Upper lobe of left lung (tissue), 4 donors: ENCODE results near the gene RERE.

Source experiments
- EP300 ChIP-seq, 4 donors: sonication (generic); formaldehyde crosslinking; IDR thresholded peaks; one replicate each; pipeline ENCODE4 v1.5.1; 2017; ENCODE audit warnings: antibody characterized with exemption in 4 of 4, control low read depth in 2 of 4
- POLR2A ChIP-seq, 4 donors: fragments of 450-650 bp; IDR thresholded peaks; one replicate each; pipeline ENCODE4 v1.5.1; 2016 to 2017; ENCODE audit warnings: antibody characterized with exemption in 4 of 4, mild to moderate bottlenecking in 2 of 4
- POLR2AphosphoS5 ChIP-seq, 2 donors: sonication (generic); formaldehyde crosslinking; IDR thresholded peaks; one replicate each; pipeline ENCODE4 v1.5.1; 2017; ENCODE audit warnings: antibody characterized with exemption in 2 of 2
- TF ChIP-seq, protein P1 (sequence below), 6 experiments: fragments of 450-650 bp in 4 of 6; fragments of 200-600 bp in 2 of 6; sonication (generic) in 2 of 6; IDR thresholded peaks; one replicate each; pipeline ENCODE4 v1.5.1; 2016 to 2019; ENCODE audit warnings: antibody characterized with exemption in 6 of 6

DNA sequence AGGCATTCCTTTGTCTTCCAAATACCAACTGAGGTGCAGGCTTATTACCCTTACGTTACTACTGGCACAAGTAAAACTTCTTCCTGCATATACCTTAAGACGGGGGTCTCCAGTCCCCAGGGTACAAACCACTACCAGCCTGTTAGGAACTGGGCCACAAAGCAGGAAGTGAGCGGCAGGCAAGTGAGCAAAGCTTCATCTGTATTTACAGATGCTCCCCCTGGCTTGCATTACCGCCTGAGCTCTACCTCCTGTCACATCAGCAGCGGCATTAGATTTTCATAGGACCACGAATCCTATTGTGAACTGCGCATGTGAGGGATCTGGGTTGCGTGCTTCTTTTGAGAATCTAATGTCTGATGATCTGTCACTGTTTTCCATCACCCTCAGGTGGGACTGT is 386.4 kb downstream of the RERE start:
- TF ChIP-seq, protein P1, sequence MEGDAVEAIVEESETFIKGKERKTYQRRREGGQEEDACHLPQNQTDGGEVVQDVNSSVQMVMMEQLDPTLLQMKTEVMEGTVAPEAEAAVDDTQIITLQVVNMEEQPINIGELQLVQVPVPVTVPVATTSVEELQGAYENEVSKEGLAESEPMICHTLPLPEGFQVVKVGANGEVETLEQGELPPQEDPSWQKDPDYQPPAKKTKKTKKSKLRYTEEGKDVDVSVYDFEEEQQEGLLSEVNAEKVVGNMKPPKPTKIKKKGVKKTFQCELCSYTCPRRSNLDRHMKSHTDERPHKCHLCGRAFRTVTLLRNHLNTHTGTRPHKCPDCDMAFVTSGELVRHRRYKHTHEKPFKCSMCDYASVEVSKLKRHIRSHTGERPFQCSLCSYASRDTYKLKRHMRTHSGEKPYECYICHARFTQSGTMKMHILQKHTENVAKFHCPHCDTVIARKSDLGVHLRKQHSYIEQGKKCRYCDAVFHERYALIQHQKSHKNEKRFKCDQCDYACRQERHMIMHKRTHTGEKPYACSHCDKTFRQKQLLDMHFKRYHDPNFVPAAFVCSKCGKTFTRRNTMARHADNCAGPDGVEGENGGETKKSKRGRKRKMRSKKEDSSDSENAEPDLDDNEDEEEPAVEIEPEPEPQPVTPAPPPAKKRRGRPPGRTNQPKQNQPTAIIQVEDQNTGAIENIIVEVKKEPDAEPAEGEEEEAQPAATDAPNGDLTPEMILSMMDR (IDR thresholded peaks at IDR 0.05) = no peak
- no peak for TF ChIP-seq POLR2A (IDR thresholded peaks at IDR 0.05)
- TF ChIP-seq POLR2AphosphoS5 (IDR thresholded peaks at IDR 0.05) = no peak
- no peak for TF ChIP-seq EP300 (IDR thresholded peaks at IDR 0.05)
